Astrocyte of the spinal cord (primary cell): ENCODE results near the gene GPHN.

Experiments
- DNase-seq: peaks from one replicate; pipeline ENCODE4 v3.0.0; 2011; ENCODE audit warnings: low read depth, low spot score
- H3K4me3 ChIP-seq: 2 replicates; pipeline ENCODE4 v1.5.1; 2011; ENCODE audit warnings: low read depth, mild to moderate bottlenecking, low read length, moderate library complexity
- CTCF ChIP-seq: IDR thresholded peaks from 2 replicates; pipeline ENCODE4 v1.5.1; 2012; ENCODE audit warnings: low read depth, mild to moderate bottlenecking, low read length, inconsistent platforms
- in situ Hi-C: cut with HindIII; loops from 2 replicates; pipeline ENCODE4 v1.10.0; 2017; ENCODE audit warnings: low sequenced_read_pairs

The GPHN gene

GRCh38 chr14:66595394-66595793 is 87.4 kb downstream of the GPHN start:
- no peak for TF ChIP-seq CTCF
- in situ Hi-C loops = no loop called here

GRCh38 chr14:66596241-66596985 is 88.5 kb downstream of the GPHN start:
- DNase-seq = no peak
- no peak overlapping the region for H3K4me3 ChIP-seq
- no peak for TF ChIP-seq CTCF
- in situ Hi-C loops = no loop called here

More at GRCh38 chr14:66595394-66595793, 87.4 kb downstream of the GPHN start:
- no peak overlapping the region for H3K4me3 ChIP-seq
- DNase-seq = no peak

GRCh38 chr14:66600416-66600815 is 92.5 kb downstream of the GPHN start:
- in situ Hi-C loops = no loop called here
- DNase-seq = peak; percentile 26
- no peak for TF ChIP-seq CTCF
- no peak overlapping the region for H3K4me3 ChIP-seq

- no peak overlapping the region for H3K4me3 ChIP-seq
- no peak for DNase-seq
- in situ Hi-C loops = no loop called here
- no peak for TF ChIP-seq CTCF
Observed at GRCh38 chr14:66601932-66602578, 94.1 kb downstream of the GPHN start.

- in situ Hi-C loops = no loop called here
- no peak for TF ChIP-seq CTCF
- no peak overlapping the region for H3K4me3 ChIP-seq
- DNase-seq = no peak
Observed at GRCh38 chr14:66603945-66604344, 96.0 kb downstream of the GPHN start.

DNA sequence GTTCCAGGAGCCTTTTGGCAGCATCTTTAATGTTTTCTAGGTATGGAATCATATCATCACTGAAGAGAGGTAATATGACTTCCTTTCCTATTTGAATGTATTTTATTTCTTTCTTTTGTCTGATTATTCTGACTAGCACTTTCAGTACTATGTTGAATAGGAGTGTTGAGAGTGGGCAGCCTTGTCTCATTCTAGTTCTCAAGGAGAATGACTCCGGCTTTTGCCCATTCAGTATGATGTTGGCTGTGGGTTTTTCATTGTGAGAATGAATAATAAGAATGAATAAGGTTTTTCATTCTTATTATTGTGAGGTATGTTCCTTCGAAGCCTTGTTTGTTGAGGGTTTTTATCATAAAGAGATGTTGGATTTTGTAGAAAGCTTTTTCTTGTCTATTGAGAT is 98.9 kb downstream of the GPHN start:
- no peak for DNase-seq
- in situ Hi-C loops = no loop called here
- TF ChIP-seq CTCF = no peak
- no peak overlapping the region for H3K4me3 ChIP-seq
